ENCODE data around the gene U2AF2. TPM values are rescaled to one million over a fixed set of nuclear protein-coding genes. Genes with fewer than 3 reads are reported as not detected.

U2AF2 gene
- total RNA-seq, 4 donors from 2014 or later, result 78.8 to 149 (median 106) TPM

DNA sequence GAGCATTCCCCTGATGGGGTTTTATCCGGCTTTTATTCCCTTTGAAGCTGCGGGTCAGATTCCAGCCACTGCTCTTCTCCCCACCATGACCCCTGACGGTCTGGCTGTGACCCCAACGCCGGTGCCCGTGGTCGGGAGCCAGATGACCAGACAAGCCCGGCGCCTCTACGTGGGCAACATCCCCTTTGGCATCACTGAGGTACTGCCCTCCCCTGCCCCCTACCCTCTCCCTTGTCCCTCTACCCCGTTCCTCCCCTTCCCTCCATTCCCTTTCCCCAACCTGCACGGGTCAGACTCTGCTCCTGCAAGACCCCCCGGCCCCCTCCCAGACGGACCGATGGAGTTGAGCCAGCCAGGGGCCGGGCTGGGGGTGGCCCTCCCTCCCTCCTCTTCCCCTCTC, 6.2 kb downstream of the U2AF2 start:
- DNase-seq (ENCODE audit: low spot score in 2 of 2), result no peak
- TF ChIP-seq, protein P1, sequence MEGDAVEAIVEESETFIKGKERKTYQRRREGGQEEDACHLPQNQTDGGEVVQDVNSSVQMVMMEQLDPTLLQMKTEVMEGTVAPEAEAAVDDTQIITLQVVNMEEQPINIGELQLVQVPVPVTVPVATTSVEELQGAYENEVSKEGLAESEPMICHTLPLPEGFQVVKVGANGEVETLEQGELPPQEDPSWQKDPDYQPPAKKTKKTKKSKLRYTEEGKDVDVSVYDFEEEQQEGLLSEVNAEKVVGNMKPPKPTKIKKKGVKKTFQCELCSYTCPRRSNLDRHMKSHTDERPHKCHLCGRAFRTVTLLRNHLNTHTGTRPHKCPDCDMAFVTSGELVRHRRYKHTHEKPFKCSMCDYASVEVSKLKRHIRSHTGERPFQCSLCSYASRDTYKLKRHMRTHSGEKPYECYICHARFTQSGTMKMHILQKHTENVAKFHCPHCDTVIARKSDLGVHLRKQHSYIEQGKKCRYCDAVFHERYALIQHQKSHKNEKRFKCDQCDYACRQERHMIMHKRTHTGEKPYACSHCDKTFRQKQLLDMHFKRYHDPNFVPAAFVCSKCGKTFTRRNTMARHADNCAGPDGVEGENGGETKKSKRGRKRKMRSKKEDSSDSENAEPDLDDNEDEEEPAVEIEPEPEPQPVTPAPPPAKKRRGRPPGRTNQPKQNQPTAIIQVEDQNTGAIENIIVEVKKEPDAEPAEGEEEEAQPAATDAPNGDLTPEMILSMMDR (IDR thresholded peaks at IDR 0.05), result no peak
- no peak for TF ChIP-seq POLR2A (IDR thresholded peaks at IDR 0.05)
- intact Hi-C loops (cut with DNase I; ENCODE audit: low total_unique reads), result no loop called here
- 81% methylated on average over 16 of the region's 16 CpGs for WGBS, 2 donors
- no peak overlapping the region for H3K4me3 ChIP-seq (ENCODE audit: low read depth, poor library complexity, severe bottlenecking)

DNA sequence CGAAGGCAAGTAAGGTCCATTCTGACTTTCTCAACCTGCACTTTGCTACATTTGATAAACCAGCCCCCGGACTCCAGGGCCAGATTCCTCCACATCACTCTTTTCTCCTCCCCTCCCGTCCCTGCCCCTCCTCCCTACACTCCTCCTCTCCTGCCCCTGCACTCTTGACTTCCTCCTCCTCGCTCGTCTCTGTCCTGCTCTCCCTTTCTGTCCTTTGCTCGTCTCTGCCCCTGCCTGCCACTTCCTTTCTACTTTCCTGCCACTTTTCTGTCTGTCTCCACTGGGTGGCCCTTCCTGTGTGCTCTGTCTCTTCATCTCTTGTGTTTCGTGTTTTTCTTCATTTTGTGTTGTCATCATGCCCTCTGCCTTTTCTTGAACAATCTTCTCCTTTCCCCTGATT, 7.0 kb downstream of the U2AF2 start:
- intact Hi-C loops (cut with DNase I; ENCODE audit: low total_unique reads), result no loop called here
- 70 to 74% methylated on average over 7 of the region's 7 CpGs for WGBS, 2 donors
- TF ChIP-seq POLR2A (IDR thresholded peaks at IDR 0.05), result no peak
- TF ChIP-seq, protein P1 (IDR thresholded peaks at IDR 0.05), result no peak
- no peak overlapping the region for H3K4me3 ChIP-seq (ENCODE audit: low read depth, poor library complexity, severe bottlenecking)
- no peak for DNase-seq (ENCODE audit: low spot score in 2 of 2)

DNA sequence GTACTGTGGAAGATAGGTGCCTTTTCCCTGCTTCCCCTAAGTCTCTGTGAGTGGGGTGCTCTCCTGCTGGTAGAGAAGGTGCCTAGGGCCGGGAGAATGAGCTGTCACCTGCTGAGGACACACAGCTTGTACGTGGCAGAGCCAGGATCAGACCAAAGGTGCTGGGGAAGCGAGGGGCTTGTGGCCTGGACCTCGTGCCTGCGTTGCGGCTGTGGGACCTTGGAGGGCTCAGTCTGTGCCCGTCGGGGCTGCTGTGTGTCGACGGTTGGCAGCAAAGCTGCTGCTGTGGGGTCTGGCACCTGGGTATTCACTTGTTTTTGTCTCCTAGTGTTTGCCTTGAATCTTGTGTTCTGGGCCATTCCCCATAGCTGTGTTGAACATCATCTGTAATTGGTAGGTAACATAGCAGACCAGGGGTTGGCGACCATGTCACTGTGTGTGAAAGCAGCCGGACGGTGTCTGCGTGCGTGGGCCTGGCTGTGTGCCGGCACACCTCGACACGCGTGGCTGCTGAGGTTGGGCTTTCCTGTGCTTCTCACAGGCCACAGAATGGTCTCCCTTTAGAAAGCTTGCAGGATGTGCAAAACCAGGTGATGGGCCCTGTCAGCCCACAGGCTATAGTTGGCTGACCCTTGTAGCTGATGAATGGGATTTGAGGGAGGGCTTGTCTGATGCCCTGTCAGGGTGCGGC, 9.2 kb downstream of the U2AF2 start:
- WGBS, 2 donors, result 88 to 94% methylated on average over 12 to 20 of the region's 20 CpGs
- DNase-seq (ENCODE audit: low spot score in 2 of 2), result no peak
- TF ChIP-seq, protein P1 (IDR thresholded peaks at IDR 0.05), result no peak
- TF ChIP-seq POLR2A (IDR thresholded peaks at IDR 0.05), result no peak
- H3K4me3 ChIP-seq (ENCODE audit: low read depth, poor library complexity, severe bottlenecking), result no peak overlapping the region
- intact Hi-C loops (cut with DNase I; ENCODE audit: low total_unique reads), result no loop called here

DNA sequence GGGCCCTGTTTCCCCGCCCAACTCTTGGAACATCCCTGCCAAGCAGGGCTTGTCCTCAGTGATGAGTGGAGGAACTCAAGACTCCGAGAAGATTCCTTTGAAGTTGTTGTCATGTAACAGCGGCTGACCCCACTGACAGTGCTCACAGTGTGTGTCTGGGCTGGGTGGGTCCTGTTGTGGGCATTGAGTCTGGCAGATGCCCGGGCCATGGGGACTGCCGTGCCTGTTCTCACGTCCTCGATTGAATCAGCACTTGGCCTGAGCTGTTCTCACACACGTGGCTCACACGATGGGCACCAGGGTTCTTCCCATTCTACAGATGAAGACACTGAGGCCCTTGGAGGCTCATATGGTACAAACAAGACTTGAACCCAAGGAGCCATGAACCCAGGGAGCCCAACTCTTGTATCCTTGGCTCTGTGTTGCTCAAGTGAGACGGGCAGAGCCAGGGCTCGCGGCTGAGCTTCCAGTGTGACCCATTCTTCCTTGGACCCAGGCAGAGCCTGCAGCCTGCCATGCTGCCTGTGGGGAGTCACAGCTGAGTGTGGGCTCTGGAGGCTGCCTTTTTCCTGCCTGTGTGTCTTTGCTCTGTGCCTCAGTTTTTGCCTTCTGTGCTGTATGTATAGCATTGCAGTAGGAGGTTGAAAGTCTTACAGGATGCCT, 11.6 kb downstream of the U2AF2 start:
- 80% methylated on average over 12 of the region's 12 CpGs for WGBS, 2 donors
- intact Hi-C loops (cut with DNase I; ENCODE audit: low total_unique reads), result no loop called here
- TF ChIP-seq, protein P1 (IDR thresholded peaks at IDR 0.05), result no peak
- TF ChIP-seq POLR2A (IDR thresholded peaks at IDR 0.05), result no peak
- no peak overlapping the region for H3K4me3 ChIP-seq (ENCODE audit: low read depth, poor library complexity, severe bottlenecking)
- no peak for DNase-seq (ENCODE audit: low spot score in 2 of 2)

DNA sequence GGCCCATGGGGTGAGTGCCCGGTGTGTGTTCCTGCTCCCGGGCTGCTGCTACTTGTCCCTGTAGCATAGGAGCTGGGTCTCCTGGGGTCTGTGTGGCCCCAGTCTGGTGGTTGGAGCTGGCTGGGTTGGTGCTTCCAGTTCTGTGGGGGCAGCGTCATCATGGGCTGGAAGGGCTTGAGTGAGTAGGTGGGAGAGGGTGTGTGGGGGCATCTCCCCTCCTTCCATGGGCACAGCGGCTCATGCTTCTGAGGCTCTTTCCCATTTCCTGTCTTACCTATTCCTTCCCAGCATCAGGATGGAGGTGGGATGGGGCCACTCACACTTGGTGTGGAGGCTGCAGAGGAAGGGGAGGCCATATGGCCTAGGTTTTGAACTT, 12.2 kb downstream of the U2AF2 start:
- DNase-seq (ENCODE audit: low spot score in 2 of 2), result no peak
- no peak overlapping the region for H3K4me3 ChIP-seq (ENCODE audit: low read depth, poor library complexity, severe bottlenecking)
- WGBS, 2 donors, result 83 to 98% methylated on average over 4 of the region's 4 CpGs
- TF ChIP-seq POLR2A (IDR thresholded peaks at IDR 0.05), result no peak
- TF ChIP-seq, protein P1 (IDR thresholded peaks at IDR 0.05), result no peak
- intact Hi-C loops (cut with DNase I; ENCODE audit: low total_unique reads), result no loop called here

Data from lower leg skin (tissue), 4 donors.